ENCODE measurements around the gene UNC13C.

Gene UNC13C

DNA sequence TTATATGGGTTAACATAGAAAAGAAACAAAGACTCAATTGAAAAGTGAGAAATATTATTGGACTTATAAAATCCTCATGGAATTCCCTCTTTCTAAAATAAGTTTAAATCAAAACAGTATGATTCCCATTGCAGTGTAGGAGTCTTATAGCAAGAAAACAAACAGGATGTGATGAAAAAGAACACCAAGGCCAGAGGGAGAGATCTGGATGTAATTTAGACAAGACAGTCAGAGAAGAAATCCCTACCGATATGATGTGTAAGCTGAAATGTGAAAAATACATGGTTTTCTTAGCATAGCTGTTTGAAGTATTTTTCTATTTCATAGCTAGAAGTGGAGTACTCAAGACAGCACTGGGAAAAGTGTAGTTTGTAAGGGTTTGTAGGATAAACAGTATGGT, 697.0 kb downstream of the UNC13C start:
- POLR2A ChIA-PET: no interaction called here
- Histone ChIP-seq H3K36me3 (ENCODE audit: control insufficient read depth in 2 of 2, insufficient read depth in 1 of 2, low read length in 2 of 2) (no peaks in the 10 kb centered on the region), H3K4me3 (ENCODE audit: low read depth, low read length) (no peak overlapping the region), H3K4me1 (ENCODE audit: control insufficient read depth, insufficient read depth, low read length) (no peaks in the 10 kb centered on the region), H3K27ac (ENCODE audit: extremely low read depth, low read depth, low read length) (no peak overlapping the region), H3K9me3 (ENCODE audit: control insufficient read depth, insufficient read depth, low read depth, low read length) (no peaks in the 10 kb centered on the region)
- TF ChIP-seq ZNF843 (tag by site-specific recombination; IDR thresholded peaks at IDR 0.05) (no peak), ZNF174 (tag by site-specific recombination; IDR thresholded peaks at IDR 0.05) (no peak), ZNF473 (tag by site-specific recombination; IDR thresholded peaks at IDR 0.05) (no peak), GLI4 (tag by site-specific recombination; IDR thresholded peaks at IDR 0.05) (no peak), ZNF146 (tag by site-specific recombination; IDR thresholded peaks at IDR 0.05) (no peak), ZNF157 (tag by site-specific recombination; IDR thresholded peaks at IDR 0.05) (no peak), ZNF16 (tag by site-specific recombination; IDR thresholded peaks at IDR 0.05; ENCODE audit: low read depth) (no peak), ZNF366 (tag by site-specific recombination; conservative IDR thresholded peaks at IDR 0.05) (no peak), ZNF777 (tag by site-specific recombination; IDR thresholded peaks at IDR 0.05; ENCODE audit: borderline replicate concordance) (no peak), ZBTB17 (tag by site-specific recombination; IDR thresholded peaks at IDR 0.05) (no peak)
- TF ChIP-seq, protein P1, sequence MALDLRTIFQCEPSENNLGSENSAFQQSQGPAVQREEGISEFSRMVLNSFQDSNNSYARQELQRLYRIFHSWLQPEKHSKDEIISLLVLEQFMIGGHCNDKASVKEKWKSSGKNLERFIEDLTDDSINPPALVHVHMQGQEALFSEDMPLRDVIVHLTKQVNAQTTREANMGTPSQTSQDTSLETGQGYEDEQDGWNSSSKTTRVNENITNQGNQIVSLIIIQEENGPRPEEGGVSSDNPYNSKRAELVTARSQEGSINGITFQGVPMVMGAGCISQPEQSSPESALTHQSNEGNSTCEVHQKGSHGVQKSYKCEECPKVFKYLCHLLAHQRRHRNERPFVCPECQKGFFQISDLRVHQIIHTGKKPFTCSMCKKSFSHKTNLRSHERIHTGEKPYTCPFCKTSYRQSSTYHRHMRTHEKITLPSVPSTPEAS (tag by site-specific recombination; IDR thresholded peaks at IDR 0.05): no peak
- TF ChIP-seq, protein P2, sequence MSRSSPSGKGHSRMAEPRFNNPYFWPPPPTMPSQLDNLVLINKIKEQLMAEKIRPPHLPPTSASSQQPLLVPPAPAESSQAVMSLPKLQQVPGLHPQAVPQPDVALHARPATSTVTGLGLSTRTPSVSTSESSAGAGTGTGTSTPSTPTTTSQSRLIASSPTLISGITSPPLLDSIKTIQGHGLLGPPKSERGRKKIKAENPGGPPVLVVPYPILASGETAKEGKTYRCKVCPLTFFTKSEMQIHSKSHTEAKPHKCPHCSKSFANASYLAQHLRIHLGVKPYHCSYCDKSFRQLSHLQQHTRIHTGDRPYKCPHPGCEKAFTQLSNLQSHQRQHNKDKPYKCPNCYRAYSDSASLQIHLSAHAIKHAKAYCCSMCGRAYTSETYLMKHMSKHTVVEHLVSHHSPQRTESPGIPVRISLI (tag by site-specific recombination; IDR thresholded peaks at IDR 0.05): no peak
- TF ChIP-seq, protein P3, sequence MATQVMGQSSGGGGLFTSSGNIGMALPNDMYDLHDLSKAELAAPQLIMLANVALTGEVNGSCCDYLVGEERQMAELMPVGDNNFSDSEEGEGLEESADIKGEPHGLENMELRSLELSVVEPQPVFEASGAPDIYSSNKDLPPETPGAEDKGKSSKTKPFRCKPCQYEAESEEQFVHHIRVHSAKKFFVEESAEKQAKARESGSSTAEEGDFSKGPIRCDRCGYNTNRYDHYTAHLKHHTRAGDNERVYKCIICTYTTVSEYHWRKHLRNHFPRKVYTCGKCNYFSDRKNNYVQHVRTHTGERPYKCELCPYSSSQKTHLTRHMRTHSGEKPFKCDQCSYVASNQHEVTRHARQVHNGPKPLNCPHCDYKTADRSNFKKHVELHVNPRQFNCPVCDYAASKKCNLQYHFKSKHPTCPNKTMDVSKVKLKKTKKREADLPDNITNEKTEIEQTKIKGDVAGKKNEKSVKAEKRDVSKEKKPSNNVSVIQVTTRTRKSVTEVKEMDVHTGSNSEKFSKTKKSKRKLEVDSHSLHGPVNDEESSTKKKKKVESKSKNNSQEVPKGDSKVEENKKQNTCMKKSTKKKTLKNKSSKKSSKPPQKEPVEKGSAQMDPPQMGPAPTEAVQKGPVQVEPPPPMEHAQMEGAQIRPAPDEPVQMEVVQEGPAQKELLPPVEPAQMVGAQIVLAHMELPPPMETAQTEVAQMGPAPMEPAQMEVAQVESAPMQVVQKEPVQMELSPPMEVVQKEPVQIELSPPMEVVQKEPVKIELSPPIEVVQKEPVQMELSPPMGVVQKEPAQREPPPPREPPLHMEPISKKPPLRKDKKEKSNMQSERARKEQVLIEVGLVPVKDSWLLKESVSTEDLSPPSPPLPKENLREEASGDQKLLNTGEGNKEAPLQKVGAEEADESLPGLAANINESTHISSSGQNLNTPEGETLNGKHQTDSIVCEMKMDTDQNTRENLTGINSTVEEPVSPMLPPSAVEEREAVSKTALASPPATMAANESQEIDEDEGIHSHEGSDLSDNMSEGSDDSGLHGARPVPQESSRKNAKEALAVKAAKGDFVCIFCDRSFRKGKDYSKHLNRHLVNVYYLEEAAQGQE (tag by site-specific recombination; IDR thresholded peaks at IDR 0.05): no peak
- CTCF ChIA-PET: no interaction called here

DNA sequence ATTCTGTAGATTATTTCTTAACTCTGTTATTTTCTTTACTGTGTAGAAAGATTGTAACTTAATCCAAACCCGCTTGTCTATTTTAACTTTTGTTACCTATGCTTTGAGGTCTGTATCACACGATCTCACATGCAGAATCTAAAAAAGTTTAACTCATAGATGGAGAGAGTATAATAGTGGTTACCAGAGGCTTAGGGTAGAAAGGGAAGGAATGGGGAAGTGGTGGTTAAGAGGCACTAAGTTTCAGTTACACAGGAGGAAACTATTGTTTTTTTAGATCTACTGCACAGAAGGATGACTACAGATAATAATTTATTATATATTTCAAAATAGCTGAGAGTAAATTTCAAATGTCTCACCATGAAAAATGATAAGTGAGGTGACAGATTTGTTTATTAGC, 703.3 kb downstream of the UNC13C start:
- POLR2A ChIA-PET: no interaction called here
- no peak overlapping the region for H3K27ac ChIP-seq (ENCODE audit: extremely low read depth, low read depth, low read length)
- H3K9me3 ChIP-seq (ENCODE audit: control insufficient read depth, insufficient read depth, low read depth, low read length): no peaks in the 10 kb centered on the region
- H3K36me3 ChIP-seq (ENCODE audit: control insufficient read depth in 2 of 2, insufficient read depth in 1 of 2, low read length in 2 of 2): no peaks in the 10 kb centered on the region
- CTCF ChIA-PET: interaction anchor here (0.5 kb wide), 1 partner anchor 394 kb away, joined by 3 read pairs; no protein-coding TSS in a partner anchor
- no peak overlapping the region for H3K4me3 ChIP-seq (ENCODE audit: low read depth, low read length)
- H3K4me1 ChIP-seq (ENCODE audit: control insufficient read depth, insufficient read depth, low read length): no peaks in the 10 kb centered on the region
- TF ChIP-seq, protein P4, sequence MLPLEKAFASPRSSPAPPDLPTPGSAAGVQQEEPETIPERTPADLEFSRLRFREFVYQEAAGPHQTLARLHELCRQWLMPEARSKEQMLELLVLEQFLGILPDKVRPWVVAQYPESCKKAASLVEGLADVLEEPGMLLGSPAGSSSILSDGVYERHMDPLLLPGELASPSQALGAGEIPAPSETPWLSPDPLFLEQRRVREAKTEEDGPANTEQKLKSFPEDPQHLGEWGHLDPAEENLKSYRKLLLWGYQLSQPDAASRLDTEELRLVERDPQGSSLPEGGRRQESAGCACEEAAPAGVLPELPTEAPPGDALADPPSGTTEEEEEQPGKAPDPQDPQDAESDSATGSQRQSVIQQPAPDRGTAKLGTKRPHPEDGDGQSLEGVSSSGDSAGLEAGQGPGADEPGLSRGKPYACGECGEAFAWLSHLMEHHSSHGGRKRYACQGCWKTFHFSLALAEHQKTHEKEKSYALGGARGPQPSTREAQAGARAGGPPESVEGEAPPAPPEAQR (tag by site-specific recombination; IDR thresholded peaks at IDR 0.05): no peak
- TF ChIP-seq ZNF777 (tag by site-specific recombination; IDR thresholded peaks at IDR 0.05; ENCODE audit: borderline replicate concordance) (no peak), ZNF423 (tag by site-specific recombination; IDR thresholded peaks at IDR 0.05) (no peak), SCRT1 (tag by site-specific recombination; IDR thresholded peaks at IDR 0.05; ENCODE audit: borderline replicate concordance) (no peak), ZNF549 (tag by site-specific recombination; IDR thresholded peaks at IDR 0.05) (no peak), ZNF221 (tag by site-specific recombination; IDR thresholded peaks at IDR 0.05; ENCODE audit: borderline replicate concordance) (no peak), ZNF23 (tag by site-specific recombination; IDR thresholded peaks at IDR 0.05; ENCODE audit: borderline replicate concordance) (no peak), ZNF837 (tag by site-specific recombination; IDR thresholded peaks at IDR 0.05) (no peak), ZNF19 (tag by site-specific recombination; IDR thresholded peaks at IDR 0.05; ENCODE audit: low read depth) (no peak)
- TF ChIP-seq, protein P5, sequence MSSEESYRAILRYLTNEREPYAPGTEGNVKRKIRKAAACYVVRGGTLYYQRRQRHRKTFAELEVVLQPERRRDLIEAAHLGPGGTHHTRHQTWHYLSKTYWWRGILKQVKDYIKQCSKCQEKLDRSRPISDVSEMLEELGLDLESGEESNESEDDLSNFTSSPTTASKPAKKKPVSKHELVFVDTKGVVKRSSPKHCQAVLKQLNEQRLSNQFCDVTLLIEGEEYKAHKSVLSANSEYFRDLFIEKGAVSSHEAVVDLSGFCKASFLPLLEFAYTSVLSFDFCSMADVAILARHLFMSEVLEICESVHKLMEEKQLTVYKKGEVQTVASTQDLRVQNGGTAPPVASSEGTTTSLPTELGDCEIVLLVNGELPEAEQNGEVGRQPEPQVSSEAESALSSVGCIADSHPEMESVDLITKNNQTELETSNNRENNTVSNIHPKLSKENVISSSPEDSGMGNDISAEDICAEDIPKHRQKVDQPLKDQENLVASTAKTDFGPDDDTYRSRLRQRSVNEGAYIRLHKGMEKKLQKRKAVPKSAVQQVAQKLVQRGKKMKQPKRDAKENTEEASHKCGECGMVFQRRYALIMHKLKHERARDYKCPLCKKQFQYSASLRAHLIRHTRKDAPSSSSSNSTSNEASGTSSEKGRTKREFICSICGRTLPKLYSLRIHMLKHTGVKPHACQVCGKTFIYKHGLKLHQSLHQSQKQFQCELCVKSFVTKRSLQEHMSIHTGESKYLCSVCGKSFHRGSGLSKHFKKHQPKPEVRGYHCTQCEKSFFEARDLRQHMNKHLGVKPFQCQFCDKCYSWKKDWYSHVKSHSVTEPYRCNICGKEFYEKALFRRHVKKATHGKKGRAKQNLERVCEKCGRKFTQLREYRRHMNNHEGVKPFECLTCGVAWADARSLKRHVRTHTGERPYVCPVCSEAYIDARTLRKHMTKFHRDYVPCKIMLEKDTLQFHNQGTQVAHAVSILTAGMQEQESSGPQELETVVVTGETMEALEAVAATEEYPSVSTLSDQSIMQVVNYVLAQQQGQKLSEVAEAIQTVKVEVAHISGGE (tag by site-specific recombination; conservative IDR thresholded peaks at IDR 0.05; ENCODE audit: low read depth): no peak
- TF ChIP-seq, protein P6, sequence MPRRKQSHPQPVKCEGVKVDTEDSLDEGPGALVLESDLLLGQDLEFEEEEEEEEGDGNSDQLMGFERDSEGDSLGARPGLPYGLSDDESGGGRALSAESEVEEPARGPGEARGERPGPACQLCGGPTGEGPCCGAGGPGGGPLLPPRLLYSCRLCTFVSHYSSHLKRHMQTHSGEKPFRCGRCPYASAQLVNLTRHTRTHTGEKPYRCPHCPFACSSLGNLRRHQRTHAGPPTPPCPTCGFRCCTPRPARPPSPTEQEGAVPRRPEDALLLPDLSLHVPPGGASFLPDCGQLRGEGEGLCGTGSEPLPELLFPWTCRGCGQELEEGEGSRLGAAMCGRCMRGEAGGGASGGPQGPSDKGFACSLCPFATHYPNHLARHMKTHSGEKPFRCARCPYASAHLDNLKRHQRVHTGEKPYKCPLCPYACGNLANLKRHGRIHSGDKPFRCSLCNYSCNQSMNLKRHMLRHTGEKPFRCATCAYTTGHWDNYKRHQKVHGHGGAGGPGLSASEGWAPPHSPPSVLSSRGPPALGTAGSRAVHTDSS (tag by site-specific recombination; IDR thresholded peaks at IDR 0.05): no peak

Measured in HEK293 (cell line).